DND-41 (cell line): Measurements from ENCODE around the gene CSF3.

Source experiments
- ATAC-seq: fragments of 200-7000 bp; cut with Tn5 transposase; 3 replicates; pipeline ENCODE4 v1.9.1; 2021; ENCODE audit warnings: low read depth; ENCODE audit not compliant: insufficient read depth
- DNase-seq: peaks from one replicate; pipeline ENCODE4 v3.0.0-alpha.2; 2020
- H2AFZ ChIP-seq: 2 replicates; pipeline ENCODE4 v1.6.0; 2012; ENCODE audit warnings: low read depth, low read length
- H3K27ac ChIP-seq: 2 replicates; pipeline ENCODE4 v1.5.1; 2012; ENCODE audit warnings: low read length, inconsistent platforms
- H3K27me3 ChIP-seq: fragments of 200-600 bp; sonication (generic); 2 replicates; pipeline ENCODE4 v1.6.0; 2012; ENCODE audit warnings: low read length, mild to moderate bottlenecking, inconsistent platforms; ENCODE audit not compliant: insufficient read depth, poor library complexity
- H3K36me3 ChIP-seq: 2 replicates; pipeline ENCODE4 v1.5.1; 2012; ENCODE audit warnings: low read length, inconsistent platforms; ENCODE audit not compliant: insufficient read depth
- H3K4me1 ChIP-seq: 2 replicates; pipeline ENCODE4 v1.5.1; 2012; ENCODE audit warnings: mild to moderate bottlenecking, low read length; ENCODE audit not compliant: insufficient read depth
- H3K4me2 ChIP-seq: 2 replicates; pipeline ENCODE4 v1.6.0; 2012; ENCODE audit warnings: mild to moderate bottlenecking, moderate library complexity, low read length, inconsistent platforms; ENCODE audit not compliant: insufficient read depth
- H3K4me3 ChIP-seq, 2 experiments: fragments of 200-600 bp in 1 of 2; shearing (Covaris generic) in 1 of 2; 2 replicates each; pipeline ENCODE4 v1.5.1; 2012 to 2016; ENCODE audit warnings: inconsistent platforms in 2 of 2, low read length in 2 of 2, mild to moderate bottlenecking in 2 of 2, low read depth in 1 of 2, moderate library complexity in 1 of 2
- H3K79me2 ChIP-seq: 2 replicates; pipeline ENCODE4 v1.6.0; 2012; ENCODE audit warnings: low read length, inconsistent platforms; ENCODE audit not compliant: insufficient read depth
- H3K9ac ChIP-seq: 2 replicates; pipeline ENCODE4 v1.6.0; 2012; ENCODE audit warnings: low read depth, mild to moderate bottlenecking, inconsistent platforms, low read length, moderate library complexity
- H3K9me3 ChIP-seq: 2 replicates; pipeline ENCODE4 v1.5.1; 2012; ENCODE audit warnings: low read length, moderate library complexity, mild to moderate bottlenecking, inconsistent platforms; ENCODE audit not compliant: insufficient read depth, severe bottlenecking
- H4K20me1 ChIP-seq: 2 replicates; pipeline ENCODE4 v1.6.0; 2012; ENCODE audit warnings: low read length; ENCODE audit not compliant: insufficient read depth
- CTCF ChIP-seq: IDR thresholded peaks from 2 replicates; pipeline ENCODE4 v1.5.1; 2012; ENCODE audit warnings: borderline replicate concordance, low read length, moderate library complexity, mild to moderate bottlenecking; ENCODE audit not compliant: poor library complexity, severe bottlenecking; ENCODE audit errors: extremely low read depth
- EZH2 ChIP-seq: IDR thresholded peaks from 3 replicates; pipeline ENCODE4 v1.6.1; 2012; ENCODE audit warnings: borderline replicate concordance, low read depth, mild to moderate bottlenecking, moderate library complexity, low read length, inconsistent platforms; ENCODE audit not compliant: severe bottlenecking

CSF3 gene

GRCh38 chr17:40021451-40021971 lies 6.3 kb downstream of the CSF3 start:
- TF ChIP-seq EZH2 (no peak), CTCF (no peak)
- DNase-seq, result no peak
- peaks cover 69% of the 10 kb centered on the region for H3K36me3 ChIP-seq
- H3K9ac ChIP-seq, result no peak overlapping the region
- H2AFZ ChIP-seq, result no peak overlapping the region
- no peak for ATAC-seq
- no peaks in the 10 kb centered on the region for H3K4me1 ChIP-seq
- H3K27ac ChIP-seq, result no peak overlapping the region
- no peak overlapping the region for H3K4me3 ChIP-seq
- no peaks in the 10 kb centered on the region for H3K9me3 ChIP-seq
- H3K79me2 ChIP-seq, result no peaks in the 10 kb centered on the region
- no peak overlapping the region for H3K4me2 ChIP-seq
- H3K27me3 ChIP-seq, result no peaks in the 10 kb centered on the region
- no peaks in the 10 kb centered on the region for H4K20me1 ChIP-seq

- H3K4me3 ChIP-seq, result no peak overlapping the region
- no peak for TF ChIP-seq EZH2
- H3K36me3 ChIP-seq, result peaks cover 78% of the 10 kb centered on the region
- H3K4me2 ChIP-seq, result no peak overlapping the region
- H3K4me1 ChIP-seq, result no peaks in the 10 kb centered on the region
- no peaks in the 10 kb centered on the region for H3K9me3 ChIP-seq
- no peak overlapping the region for H2AFZ ChIP-seq
- H3K27me3 ChIP-seq, result no peaks in the 10 kb centered on the region
- no peaks in the 10 kb centered on the region for H4K20me1 ChIP-seq
- H3K27ac ChIP-seq, result no peak overlapping the region
- no peaks in the 10 kb centered on the region for H3K79me2 ChIP-seq
- DNase-seq, result no peak
- no peak for ATAC-seq
- no peak overlapping the region for H3K9ac ChIP-seq
Measured at GRCh38 chr17:40022497-40022896, 7.3 kb downstream of the CSF3 start.

- Histone ChIP-seq H3K4me1 (no peaks in the 10 kb centered on the region), H3K36me3 (peaks cover 82% of the 10 kb centered on the region), H3K27me3 (no peaks in the 10 kb centered on the region), H3K9ac (no peak overlapping the region), H3K4me3 (no peak overlapping the region), H3K9me3 (no peaks in the 10 kb centered on the region), H3K27ac (no peak overlapping the region), H3K4me2 (no peak overlapping the region), H3K79me2 (no peaks in the 10 kb centered on the region), H2AFZ (no peak overlapping the region), H4K20me1 (no peaks in the 10 kb centered on the region)
- DNase-seq, result no peak
- no peak for TF ChIP-seq CTCF
- TF ChIP-seq EZH2, result no peak
- ATAC-seq, result no peak
Measured at GRCh38 chr17:40022961-40023541, 7.8 kb downstream of the CSF3 start.

- TF ChIP-seq CTCF, result no peak
- no peak for TF ChIP-seq EZH2
- Histone ChIP-seq H3K36me3 (peaks cover 85% of the 10 kb centered on the region), H3K27ac (no peak overlapping the region), H3K4me2 (no peak overlapping the region), H3K27me3 (no peaks in the 10 kb centered on the region), H3K9me3 (no peaks in the 10 kb centered on the region), H2AFZ (no peak overlapping the region), H3K79me2 (no peaks in the 10 kb centered on the region), H4K20me1 (no peaks in the 10 kb centered on the region), H3K4me3 (no peak overlapping the region), H3K4me1 (no peaks in the 10 kb centered on the region), H3K9ac (no peak overlapping the region)
- DNase-seq, result no peak
- no peak for ATAC-seq
Measured at GRCh38 chr17:40023590-40024292, 8.5 kb downstream of the CSF3 start.
